Liver (tissue), 9 donors: Measurements from ENCODE around the gene FNBP1. TPM values are rescaled to one million over a fixed set of nuclear protein-coding genes. Genes with fewer than 3 reads are reported as not detected.
"Not testable (repeated sequence)": the region's sequence is repeated elsewhere in the genome, so short reads cannot be mapped to it uniquely, and the experiment has no call there.

Experiments
- DNase-seq: peaks from one replicate; pipeline ENCODE4 v3.0.0-alpha.2; 2017; ENCODE audit warnings: low spot score
- H3K27ac ChIP-seq, 2 donors: one replicate each; pipeline ENCODE4 v1.7.0; 2013; ENCODE audit warnings: inconsistent platforms in 2 of 2, low read length in 2 of 2, control low read depth in 1 of 2, low read depth in 1 of 2, mild to moderate bottlenecking in 1 of 2
- H3K27me3 ChIP-seq, 4 donors: one replicate each; pipeline versions ENCODE4 v1.6.1 to v1.7.0; 2013; ENCODE audit warnings: low read length in 3 of 4, inconsistent platforms in 1 of 4, mild to moderate bottlenecking in 1 of 4, moderate library complexity in 1 of 4; ENCODE audit not compliant: control insufficient read depth in 4 of 4, insufficient read depth in 4 of 4
- H3K36me3 ChIP-seq, 4 donors: one replicate each; pipeline versions ENCODE4 v1.6.1 to v1.7.0; 2013; ENCODE audit warnings: low read length in 3 of 4, mild to moderate bottlenecking in 3 of 4, low read depth in 1 of 4, moderate library complexity in 1 of 4; ENCODE audit not compliant: control insufficient read depth in 4 of 4, insufficient read depth in 3 of 4
- H3K4me1 ChIP-seq, 4 donors: one replicate each; pipeline versions ENCODE4 v1.6.1 to v1.7.0; 2013; ENCODE audit warnings: low read length in 3 of 4, mild to moderate bottlenecking in 3 of 4, moderate library complexity in 1 of 4; ENCODE audit not compliant: control insufficient read depth in 4 of 4, insufficient read depth in 4 of 4
- H3K4me3 ChIP-seq, 3 donors: one replicate each; pipeline versions ENCODE4 v1.6.1 to v1.7.0; 2013; ENCODE audit warnings: low read length in 3 of 3, control low read depth in 1 of 3, low read depth in 1 of 3, mild to moderate bottlenecking in 1 of 3
- H3K9ac ChIP-seq, 2 donors: one replicate each; pipeline ENCODE4 v1.7.0; 2013; ENCODE audit warnings: low read length in 2 of 2, mild to moderate bottlenecking in 2 of 2, moderate library complexity in 2 of 2, control low read depth in 1 of 2, low read depth in 1 of 2
- H3K9me3 ChIP-seq, 4 donors: one replicate each; pipeline versions ENCODE4 v1.6.1 to v1.7.0; 2013; ENCODE audit warnings: low read length in 3 of 4; ENCODE audit not compliant: control insufficient read depth in 4 of 4
- EGR1 ChIP-seq, 2 donors: IDR thresholded peaks; 2 replicates each; pipeline ENCODE4 v1.6.1; 2016 to 2018; ENCODE audit warnings: antibody characterized with exemption in 2 of 2, low read depth in 2 of 2
- FOXA1 ChIP-seq: IDR thresholded peaks from 2 replicates; pipeline ENCODE4 v1.6.1; 2016; ENCODE audit warnings: antibody characterized with exemption
- FOXA2 ChIP-seq: IDR thresholded peaks from 2 replicates; pipeline ENCODE4 v1.6.1; 2016; ENCODE audit warnings: antibody characterized with exemption
- GABPA ChIP-seq, 2 donors: IDR thresholded peaks in 1 of 2; conservative IDR thresholded peaks in 1 of 2; 2 replicates each; pipeline ENCODE4 v1.6.1; 2016; ENCODE audit warnings: antibody characterized with exemption in 2 of 2, mild to moderate bottlenecking in 1 of 2, moderate library complexity in 1 of 2
- HNF4A ChIP-seq, 2 donors: conservative IDR thresholded peaks; 2 replicates each; pipeline ENCODE4 v1.6.1; 2016; ENCODE audit warnings: antibody characterized with exemption in 2 of 2, mild to moderate bottlenecking in 2 of 2
- JUND ChIP-seq, 2 donors: IDR thresholded peaks; 2 replicates each; pipeline ENCODE4 v1.6.1; 2016; ENCODE audit warnings: antibody characterized with exemption in 2 of 2
- NR2F2 ChIP-seq: IDR thresholded peaks from 2 replicates; pipeline ENCODE4 v1.6.1; 2016; ENCODE audit warnings: antibody characterized with exemption
- RAD21 ChIP-seq, 2 donors: IDR thresholded peaks; 2 replicates each; pipeline ENCODE4 v1.6.1; 2016; ENCODE audit warnings: antibody characterized with exemption in 2 of 2, mild to moderate bottlenecking in 2 of 2
- RXRA ChIP-seq, 2 donors: IDR thresholded peaks; 2 replicates each; pipeline ENCODE4 v1.6.1; 2017 to 2018; ENCODE audit warnings: antibody characterized with exemption in 2 of 2, mild to moderate bottlenecking in 1 of 2
- TAF1 ChIP-seq: conservative IDR thresholded peaks from 2 replicates; pipeline ENCODE4 v1.6.1; 2016; ENCODE audit warnings: antibody characterized with exemption, mild to moderate bottlenecking
- YY1 ChIP-seq: IDR thresholded peaks from 2 replicates; pipeline ENCODE4 v1.6.1; 2016; ENCODE audit warnings: antibody characterized with exemption, mild to moderate bottlenecking
- WGBS: extraction: QIAGEN DNeasy Blood & Tissue Kit; methylation state at CpG from one replicate; pipeline ENCODE4 v1.1.7; 2013; 5-methylcytosine and 5-hydroxymethylcytosine counted together
- polyA plus RNA-seq, 2 donors: library from polyadenylated mRNA; stranded (reverse) in 1 of 2; unstranded in 1 of 2; fragments of 200-250 nt in 1 of 2; fragments of >200 nt in 1 of 2; fragmentation: Nextera tagmentation in 1 of 2; extraction: Ambion mirVana in 1 of 2; gene quantifications; one replicate each; pipeline versions ENCODE4 v1.2.1 to v1.2.3, GENCODE V29; 2013 to 2015
- total RNA-seq, 2 donors: library from RNA; depleted of rRNA; stranded (reverse); fragments of >200 nt; gene quantifications; one replicate each; pipeline ENCODE4 v1.2.3, GENCODE V29; 2014
- TF ChIP-seq, protein P1 (sequence below): IDR thresholded peaks from 2 replicates; pipeline ENCODE4 v1.6.1; 2016; ENCODE audit warnings: antibody characterized with exemption
- TF ChIP-seq, protein P2 (sequence below): IDR thresholded peaks from 2 replicates; pipeline ENCODE4 v1.6.1; 2016; ENCODE audit warnings: antibody characterized with exemption, mild to moderate bottlenecking
- TF ChIP-seq, protein P3 (sequence below): fragments of 150-350 bp; IDR thresholded peaks from 2 replicates; pipeline ENCODE4 v1.5.1; 2017; ENCODE audit warnings: improper control_type of control experiment, low read depth, low read length; ENCODE audit not compliant: missing input control
- donor health status: healthy.
- donor health status: healthy.
- donor health status: healthy.
- donor health status: healthy.
- donor health status: healthy.

Gene FNBP1
- total and polyA plus RNA-seq, 4 donors, result 6.6 to 15.6 (median 12.3) TPM

DNA sequence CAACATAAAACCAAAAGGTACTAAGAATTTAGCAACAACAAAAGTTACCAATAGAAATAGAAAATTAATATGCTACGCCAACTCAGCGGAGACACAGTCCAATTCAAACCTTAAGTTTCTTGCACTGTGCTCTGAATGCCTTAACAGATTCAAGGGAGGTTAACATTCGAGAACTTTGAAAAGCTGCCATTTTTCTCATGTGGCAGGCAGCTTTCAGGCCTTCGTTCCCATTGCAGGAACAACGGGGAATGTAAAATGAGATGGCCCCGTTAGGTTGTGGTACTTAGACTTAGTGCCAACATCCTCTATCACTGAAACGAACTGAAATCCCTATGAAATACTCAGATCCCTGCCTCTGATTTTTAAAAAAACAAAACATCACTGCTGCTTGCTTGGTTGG lies 22.4 kb downstream of the FNBP1 start:
- TF ChIP-seq, protein P1, sequence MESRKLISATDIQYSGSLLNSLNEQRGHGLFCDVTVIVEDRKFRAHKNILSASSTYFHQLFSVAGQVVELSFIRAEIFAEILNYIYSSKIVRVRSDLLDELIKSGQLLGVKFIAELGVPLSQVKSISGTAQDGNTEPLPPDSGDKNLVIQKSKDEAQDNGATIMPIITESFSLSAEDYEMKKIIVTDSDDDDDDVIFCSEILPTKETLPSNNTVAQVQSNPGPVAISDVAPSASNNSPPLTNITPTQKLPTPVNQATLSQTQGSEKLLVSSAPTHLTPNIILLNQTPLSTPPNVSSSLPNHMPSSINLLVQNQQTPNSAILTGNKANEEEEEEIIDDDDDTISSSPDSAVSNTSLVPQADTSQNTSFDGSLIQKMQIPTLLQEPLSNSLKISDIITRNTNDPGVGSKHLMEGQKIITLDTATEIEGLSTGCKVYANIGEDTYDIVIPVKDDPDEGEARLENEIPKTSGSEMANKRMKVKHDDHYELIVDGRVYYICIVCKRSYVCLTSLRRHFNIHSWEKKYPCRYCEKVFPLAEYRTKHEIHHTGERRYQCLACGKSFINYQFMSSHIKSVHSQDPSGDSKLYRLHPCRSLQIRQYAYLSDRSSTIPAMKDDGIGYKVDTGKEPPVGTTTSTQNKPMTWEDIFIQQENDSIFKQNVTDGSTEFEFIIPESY, result no peak
- TF ChIP-seq JUND (IDR thresholded peaks at IDR 0.05) (no peak), FOXA2 (no peak), FOXA1 (no peak), HNF4A (conservative IDR thresholded peaks at IDR 0.05) (no peak), RAD21 (IDR thresholded peaks at IDR 0.05) (no peak), TAF1 (no peak), YY1 (no peak), EGR1 (IDR thresholded peaks at IDR 0.05; ENCODE audit: low read depth in 2 of 2) (no peak), GABPA (IDR thresholded peaks at IDR 0.05 in 1 of 2, conservative IDR thresholded peaks at IDR 0.05 in 1 of 2) (no peak), NR2F2 (no peak)
- TF ChIP-seq, protein P2, sequence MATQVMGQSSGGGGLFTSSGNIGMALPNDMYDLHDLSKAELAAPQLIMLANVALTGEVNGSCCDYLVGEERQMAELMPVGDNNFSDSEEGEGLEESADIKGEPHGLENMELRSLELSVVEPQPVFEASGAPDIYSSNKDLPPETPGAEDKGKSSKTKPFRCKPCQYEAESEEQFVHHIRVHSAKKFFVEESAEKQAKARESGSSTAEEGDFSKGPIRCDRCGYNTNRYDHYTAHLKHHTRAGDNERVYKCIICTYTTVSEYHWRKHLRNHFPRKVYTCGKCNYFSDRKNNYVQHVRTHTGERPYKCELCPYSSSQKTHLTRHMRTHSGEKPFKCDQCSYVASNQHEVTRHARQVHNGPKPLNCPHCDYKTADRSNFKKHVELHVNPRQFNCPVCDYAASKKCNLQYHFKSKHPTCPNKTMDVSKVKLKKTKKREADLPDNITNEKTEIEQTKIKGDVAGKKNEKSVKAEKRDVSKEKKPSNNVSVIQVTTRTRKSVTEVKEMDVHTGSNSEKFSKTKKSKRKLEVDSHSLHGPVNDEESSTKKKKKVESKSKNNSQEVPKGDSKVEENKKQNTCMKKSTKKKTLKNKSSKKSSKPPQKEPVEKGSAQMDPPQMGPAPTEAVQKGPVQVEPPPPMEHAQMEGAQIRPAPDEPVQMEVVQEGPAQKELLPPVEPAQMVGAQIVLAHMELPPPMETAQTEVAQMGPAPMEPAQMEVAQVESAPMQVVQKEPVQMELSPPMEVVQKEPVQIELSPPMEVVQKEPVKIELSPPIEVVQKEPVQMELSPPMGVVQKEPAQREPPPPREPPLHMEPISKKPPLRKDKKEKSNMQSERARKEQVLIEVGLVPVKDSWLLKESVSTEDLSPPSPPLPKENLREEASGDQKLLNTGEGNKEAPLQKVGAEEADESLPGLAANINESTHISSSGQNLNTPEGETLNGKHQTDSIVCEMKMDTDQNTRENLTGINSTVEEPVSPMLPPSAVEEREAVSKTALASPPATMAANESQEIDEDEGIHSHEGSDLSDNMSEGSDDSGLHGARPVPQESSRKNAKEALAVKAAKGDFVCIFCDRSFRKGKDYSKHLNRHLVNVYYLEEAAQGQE, result no peak
- TF ChIP-seq, protein P3, sequence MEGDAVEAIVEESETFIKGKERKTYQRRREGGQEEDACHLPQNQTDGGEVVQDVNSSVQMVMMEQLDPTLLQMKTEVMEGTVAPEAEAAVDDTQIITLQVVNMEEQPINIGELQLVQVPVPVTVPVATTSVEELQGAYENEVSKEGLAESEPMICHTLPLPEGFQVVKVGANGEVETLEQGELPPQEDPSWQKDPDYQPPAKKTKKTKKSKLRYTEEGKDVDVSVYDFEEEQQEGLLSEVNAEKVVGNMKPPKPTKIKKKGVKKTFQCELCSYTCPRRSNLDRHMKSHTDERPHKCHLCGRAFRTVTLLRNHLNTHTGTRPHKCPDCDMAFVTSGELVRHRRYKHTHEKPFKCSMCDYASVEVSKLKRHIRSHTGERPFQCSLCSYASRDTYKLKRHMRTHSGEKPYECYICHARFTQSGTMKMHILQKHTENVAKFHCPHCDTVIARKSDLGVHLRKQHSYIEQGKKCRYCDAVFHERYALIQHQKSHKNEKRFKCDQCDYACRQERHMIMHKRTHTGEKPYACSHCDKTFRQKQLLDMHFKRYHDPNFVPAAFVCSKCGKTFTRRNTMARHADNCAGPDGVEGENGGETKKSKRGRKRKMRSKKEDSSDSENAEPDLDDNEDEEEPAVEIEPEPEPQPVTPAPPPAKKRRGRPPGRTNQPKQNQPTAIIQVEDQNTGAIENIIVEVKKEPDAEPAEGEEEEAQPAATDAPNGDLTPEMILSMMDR, result no peak
- peaks cover 0 to 4% (median 0%) of the 10 kb centered on the region in 4 donors for H3K36me3 ChIP-seq
- H3K4me1 ChIP-seq, result peaks cover 3 to 20% (median 13%) of the 10 kb centered on the region in 4 donors
- no peak for DNase-seq
- 74% methylated on average over 7 of the region's 7 CpGs for WGBS
- H3K27me3 ChIP-seq, result no peaks in the 10 kb centered on the region
- H3K4me3 ChIP-seq, result no peak overlapping the region
- no peaks in the 10 kb centered on the region for H3K9me3 ChIP-seq
- H3K27ac ChIP-seq, result no peak overlapping the region
- no peak overlapping the region for H3K9ac ChIP-seq

DNA sequence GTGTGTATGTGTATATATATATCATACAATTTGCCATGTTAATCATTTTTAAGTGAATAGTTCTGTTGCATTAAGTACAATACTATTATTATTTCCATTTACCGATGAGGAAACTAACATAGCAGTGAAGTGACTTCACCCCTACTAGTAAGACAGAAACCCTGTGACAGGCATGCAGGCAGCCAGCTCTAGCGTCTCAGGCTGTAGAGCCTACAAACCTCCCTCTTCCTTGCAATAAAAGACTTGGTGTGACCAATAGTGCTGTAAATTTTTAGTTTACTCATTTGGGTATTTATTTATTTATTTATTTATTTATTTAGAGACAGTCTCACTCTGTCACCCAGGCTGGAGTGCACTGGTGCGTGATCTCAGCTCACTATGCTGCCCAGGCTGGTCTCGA lies 24.7 kb downstream of the FNBP1 start:
- Histone ChIP-seq H3K36me3 (peaks cover 0 to 4% (median 0%) of the 10 kb centered on the region in 4 donors), H3K4me3 (no peak overlapping the region), H3K9me3 (no peaks in the 10 kb centered on the region), H3K4me1 (peaks cover 0 to 5% (median 3%) of the 10 kb centered on the region in 4 donors), H3K9ac (no peak overlapping the region), H3K27me3 (no peaks in the 10 kb centered on the region), H3K27ac (no peak overlapping the region)
- 93% methylated on average over 4 of the region's 4 CpGs for WGBS
- TF ChIP-seq NR2F2 (no peak), JUND (IDR thresholded peaks at IDR 0.05) (no peak), RXRA (IDR thresholded peaks at IDR 0.05) (no peak)
- no peak for DNase-seq

DNA sequence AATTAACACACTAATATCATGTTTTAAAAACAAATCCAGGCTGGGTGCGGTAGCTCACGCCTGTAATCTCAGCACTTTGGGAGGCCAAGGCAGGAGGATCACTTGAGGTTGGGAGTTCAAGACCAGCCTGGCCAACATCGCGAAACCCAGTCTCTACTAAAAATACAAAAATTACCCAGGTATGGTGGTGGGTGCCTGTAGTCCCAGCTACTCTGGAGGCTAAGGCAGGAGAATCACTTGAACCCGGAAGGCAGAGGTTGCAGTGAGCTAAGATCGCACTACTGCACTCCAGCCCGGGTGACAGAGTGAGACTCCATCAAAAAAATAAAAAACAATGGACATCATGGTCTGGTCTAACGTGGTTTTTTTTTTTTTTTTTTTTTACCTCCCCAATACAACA lies 25.5 kb downstream of the FNBP1 start:
- H3K4me1 ChIP-seq, H3K27me3 ChIP-seq, H3K9ac ChIP-seq, H3K36me3 ChIP-seq, H3K4me3 ChIP-seq, DNase-seq, H3K9me3 ChIP-seq, H3K27ac ChIP-seq: not testable (repeated sequence)
- 98% methylated on average over 8 of the region's 8 CpGs for WGBS
